Fibroblast of lung (primary cell): ENCODE results near the gene WASF3.

ENCODE experiments used
- EZH2 ChIP-seq: IDR thresholded peaks from 2 replicates; pipeline ENCODE4 v1.5.1; 2012; ENCODE audit warnings: low read length, control low read depth, mild to moderate bottlenecking; ENCODE audit errors: missing control alignments
- TF ChIP-seq, protein P1 (sequence below), 2 donors: IDR thresholded peaks in 1 of 2; conservative IDR thresholded peaks in 1 of 2; 1 replicate in 1 of 2; 2 replicates in 1 of 2; pipeline ENCODE4 v1.5.1; 2011 to 2012; ENCODE audit warnings: low read length in 2 of 2, control low read depth in 1 of 2, inconsistent platforms in 1 of 2, low read depth in 1 of 2, mild to moderate bottlenecking in 1 of 2

GRCh38 chr13:26515721-26516120 is 41.8 kb upstream of the WASF3 start:
- no peak for TF ChIP-seq EZH2
- TF ChIP-seq, protein P1, sequence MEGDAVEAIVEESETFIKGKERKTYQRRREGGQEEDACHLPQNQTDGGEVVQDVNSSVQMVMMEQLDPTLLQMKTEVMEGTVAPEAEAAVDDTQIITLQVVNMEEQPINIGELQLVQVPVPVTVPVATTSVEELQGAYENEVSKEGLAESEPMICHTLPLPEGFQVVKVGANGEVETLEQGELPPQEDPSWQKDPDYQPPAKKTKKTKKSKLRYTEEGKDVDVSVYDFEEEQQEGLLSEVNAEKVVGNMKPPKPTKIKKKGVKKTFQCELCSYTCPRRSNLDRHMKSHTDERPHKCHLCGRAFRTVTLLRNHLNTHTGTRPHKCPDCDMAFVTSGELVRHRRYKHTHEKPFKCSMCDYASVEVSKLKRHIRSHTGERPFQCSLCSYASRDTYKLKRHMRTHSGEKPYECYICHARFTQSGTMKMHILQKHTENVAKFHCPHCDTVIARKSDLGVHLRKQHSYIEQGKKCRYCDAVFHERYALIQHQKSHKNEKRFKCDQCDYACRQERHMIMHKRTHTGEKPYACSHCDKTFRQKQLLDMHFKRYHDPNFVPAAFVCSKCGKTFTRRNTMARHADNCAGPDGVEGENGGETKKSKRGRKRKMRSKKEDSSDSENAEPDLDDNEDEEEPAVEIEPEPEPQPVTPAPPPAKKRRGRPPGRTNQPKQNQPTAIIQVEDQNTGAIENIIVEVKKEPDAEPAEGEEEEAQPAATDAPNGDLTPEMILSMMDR (conservative IDR thresholded peaks at IDR 0.05 in 1 of 2, IDR thresholded peaks at IDR 0.05 in 1 of 2; ENCODE audit: low read depth in 1 of 2, low read length in 2 of 2): no peak
